ENCODE data around the gene MAD1L1. TPM values are rescaled to one million over a fixed set of nuclear protein-coding genes. Genes with fewer than 3 reads are reported as not detected.

MAD1L1 gene
- total and polyA plus RNA-seq, 2 of the 8 experiments (the other 6 are each of a cell fraction or from before 2014, with no cell fraction given): 40.4 to 44.6 TPM

DNA sequence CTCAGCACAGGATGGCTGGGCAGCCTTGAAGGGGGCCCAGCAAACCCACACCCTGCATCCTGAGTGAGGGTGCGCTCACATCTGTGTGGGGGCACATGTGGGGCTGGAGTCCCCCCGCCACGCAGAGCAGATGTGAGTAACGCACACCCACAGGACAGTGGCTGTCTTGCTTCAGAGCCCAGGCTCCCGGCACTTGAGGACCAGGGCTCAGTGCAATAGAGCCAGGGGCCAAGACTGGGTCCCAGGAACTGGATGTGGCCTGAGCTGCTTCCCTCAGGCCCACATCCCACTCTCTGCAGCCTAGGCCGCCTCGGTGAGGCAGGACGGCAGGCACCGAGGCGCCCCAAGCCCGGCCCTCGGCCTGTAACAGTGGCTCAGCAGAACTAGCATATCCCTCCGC lies 159.9 kb downstream of the MAD1L1 start (continued):
- no peak for TF ChIP-seq TCF12 (IDR thresholded peaks at IDR 0.05; ENCODE audit: low read depth, low read length)
